Neural cell (in vitro differentiated cells): ENCODE data around the gene KIF6.

Source experiments
- EZH2 ChIP-seq: fragments of 200-600, 300-800 bp; shearing (Covaris generic), sonication (generic); IDR thresholded peaks from 2 replicates; pipeline ENCODE4 v1.6.1; 2014; ENCODE audit warnings: antibody characterized with exemption, low read length, borderline replicate concordance, mild to moderate bottlenecking; ENCODE audit not compliant: insufficient read depth, poor library complexity, severe bottlenecking
- MXI1 ChIP-seq: fragments of 450-650 bp; conservative IDR thresholded peaks from 2 replicates; pipeline ENCODE4 v1.6.1; 2014; ENCODE audit warnings: antibody characterized with exemption, mild to moderate bottlenecking; ENCODE audit not compliant: poor library complexity, severe bottlenecking
- POLR2AphosphoS5 ChIP-seq: IDR thresholded peaks from 2 replicates; pipeline ENCODE4 v1.6.1; 2012
- RAD21 ChIP-seq: fragments of 450-650 bp; conservative IDR thresholded peaks from 2 replicates; pipeline ENCODE4 v1.6.1; 2014; ENCODE audit warnings: antibody characterized with exemption, mild to moderate bottlenecking, moderate library complexity
- REST ChIP-seq: IDR thresholded peaks from 2 replicates; pipeline ENCODE4 v1.6.1; 2012; ENCODE audit warnings: borderline replicate concordance
- SMC3 ChIP-seq: fragments of 450-650 bp; conservative IDR thresholded peaks from 2 replicates; pipeline ENCODE4 v1.6.1; 2014; ENCODE audit warnings: antibody characterized with exemption, mild to moderate bottlenecking, moderate library complexity; ENCODE audit not compliant: poor library complexity
- TAF1 ChIP-seq: IDR thresholded peaks from 2 replicates; pipeline ENCODE4 v1.6.1; 2012; ENCODE audit warnings: low read depth
- TF ChIP-seq, protein P1 (sequence below): fragments of 450-650 bp; IDR thresholded peaks from 2 replicates; pipeline ENCODE4 v1.5.1; 2014; ENCODE audit warnings: antibody characterized with exemption, mild to moderate bottlenecking, moderate library complexity; ENCODE audit not compliant: poor library complexity, severe bottlenecking

- TF ChIP-seq, protein P1, sequence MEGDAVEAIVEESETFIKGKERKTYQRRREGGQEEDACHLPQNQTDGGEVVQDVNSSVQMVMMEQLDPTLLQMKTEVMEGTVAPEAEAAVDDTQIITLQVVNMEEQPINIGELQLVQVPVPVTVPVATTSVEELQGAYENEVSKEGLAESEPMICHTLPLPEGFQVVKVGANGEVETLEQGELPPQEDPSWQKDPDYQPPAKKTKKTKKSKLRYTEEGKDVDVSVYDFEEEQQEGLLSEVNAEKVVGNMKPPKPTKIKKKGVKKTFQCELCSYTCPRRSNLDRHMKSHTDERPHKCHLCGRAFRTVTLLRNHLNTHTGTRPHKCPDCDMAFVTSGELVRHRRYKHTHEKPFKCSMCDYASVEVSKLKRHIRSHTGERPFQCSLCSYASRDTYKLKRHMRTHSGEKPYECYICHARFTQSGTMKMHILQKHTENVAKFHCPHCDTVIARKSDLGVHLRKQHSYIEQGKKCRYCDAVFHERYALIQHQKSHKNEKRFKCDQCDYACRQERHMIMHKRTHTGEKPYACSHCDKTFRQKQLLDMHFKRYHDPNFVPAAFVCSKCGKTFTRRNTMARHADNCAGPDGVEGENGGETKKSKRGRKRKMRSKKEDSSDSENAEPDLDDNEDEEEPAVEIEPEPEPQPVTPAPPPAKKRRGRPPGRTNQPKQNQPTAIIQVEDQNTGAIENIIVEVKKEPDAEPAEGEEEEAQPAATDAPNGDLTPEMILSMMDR: no peak
- no peak for TF ChIP-seq EZH2
- no peak for TF ChIP-seq POLR2AphosphoS5
- no peak for TF ChIP-seq MXI1
- TF ChIP-seq RAD21: no peak
- TF ChIP-seq SMC3: no peak
- TF ChIP-seq TAF1: no peak
- TF ChIP-seq REST: no peak
Measured at GRCh38 chr6:39577446-39578165, 147.6 kb downstream of the KIF6 start.
